ENCODE results near the gene COMMD7. TPM values are rescaled to one million over a fixed set of nuclear protein-coding genes. Genes with fewer than 3 reads are reported as not detected.
"Not testable (repeated sequence)": the region's sequence is repeated elsewhere in the genome, so short reads cannot be mapped to it uniquely, and the experiment has no call there.

COMMD7 gene
- total RNA-seq, 1 donor from 2014 or later = 72.3 TPM

DNA sequence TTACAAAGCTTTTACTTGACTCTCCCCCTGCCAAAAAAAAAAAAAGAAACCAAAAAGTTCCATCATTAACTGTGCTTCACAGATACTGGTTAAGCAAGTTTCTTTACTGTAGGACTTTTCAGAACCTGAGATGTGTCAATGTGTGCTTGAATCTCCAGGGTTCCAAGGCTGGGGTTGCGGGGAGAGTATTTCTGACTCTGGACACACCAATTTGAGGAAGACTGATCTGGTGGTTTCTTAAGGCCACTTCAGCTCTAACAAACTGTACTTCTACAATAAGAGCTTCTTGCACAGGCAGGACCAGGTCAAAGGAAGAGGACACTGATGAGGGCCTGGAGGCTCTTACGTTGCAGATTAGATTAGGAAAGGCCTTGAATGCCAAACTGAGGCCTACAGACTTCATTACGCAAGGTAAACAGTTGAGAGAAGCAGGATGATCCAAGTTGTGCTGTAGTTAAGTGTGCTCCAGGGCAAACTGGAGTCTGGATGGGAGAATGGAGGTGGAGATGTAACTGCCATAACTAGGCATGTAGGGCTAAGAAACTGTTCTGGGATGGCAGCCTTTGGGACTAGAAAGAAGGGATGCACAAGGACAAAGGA is 24.4 kb downstream of the COMMD7 start:
- Mint-ChIP-seq H3K4me1 (ENCODE audit: unreplicated experiment) (peaks cover 7% of the 10 kb centered on the region), H3K27ac (peak overlapping the region; percentile 74), H3K4me3 (peak overlapping the region; percentile 5), H3K9me3 (no peaks in the 10 kb centered on the region), H3K27me3 (no peaks in the 10 kb centered on the region), H3K36me3 (peaks cover 23% of the 10 kb centered on the region)
- TF ChIP-seq, protein P1, sequence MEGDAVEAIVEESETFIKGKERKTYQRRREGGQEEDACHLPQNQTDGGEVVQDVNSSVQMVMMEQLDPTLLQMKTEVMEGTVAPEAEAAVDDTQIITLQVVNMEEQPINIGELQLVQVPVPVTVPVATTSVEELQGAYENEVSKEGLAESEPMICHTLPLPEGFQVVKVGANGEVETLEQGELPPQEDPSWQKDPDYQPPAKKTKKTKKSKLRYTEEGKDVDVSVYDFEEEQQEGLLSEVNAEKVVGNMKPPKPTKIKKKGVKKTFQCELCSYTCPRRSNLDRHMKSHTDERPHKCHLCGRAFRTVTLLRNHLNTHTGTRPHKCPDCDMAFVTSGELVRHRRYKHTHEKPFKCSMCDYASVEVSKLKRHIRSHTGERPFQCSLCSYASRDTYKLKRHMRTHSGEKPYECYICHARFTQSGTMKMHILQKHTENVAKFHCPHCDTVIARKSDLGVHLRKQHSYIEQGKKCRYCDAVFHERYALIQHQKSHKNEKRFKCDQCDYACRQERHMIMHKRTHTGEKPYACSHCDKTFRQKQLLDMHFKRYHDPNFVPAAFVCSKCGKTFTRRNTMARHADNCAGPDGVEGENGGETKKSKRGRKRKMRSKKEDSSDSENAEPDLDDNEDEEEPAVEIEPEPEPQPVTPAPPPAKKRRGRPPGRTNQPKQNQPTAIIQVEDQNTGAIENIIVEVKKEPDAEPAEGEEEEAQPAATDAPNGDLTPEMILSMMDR (conservative IDR thresholded peaks at IDR 0.05) = no peak
- DNase-seq (ENCODE audit: extremely low spot score, unreplicated experiment) = no peak

DNA sequence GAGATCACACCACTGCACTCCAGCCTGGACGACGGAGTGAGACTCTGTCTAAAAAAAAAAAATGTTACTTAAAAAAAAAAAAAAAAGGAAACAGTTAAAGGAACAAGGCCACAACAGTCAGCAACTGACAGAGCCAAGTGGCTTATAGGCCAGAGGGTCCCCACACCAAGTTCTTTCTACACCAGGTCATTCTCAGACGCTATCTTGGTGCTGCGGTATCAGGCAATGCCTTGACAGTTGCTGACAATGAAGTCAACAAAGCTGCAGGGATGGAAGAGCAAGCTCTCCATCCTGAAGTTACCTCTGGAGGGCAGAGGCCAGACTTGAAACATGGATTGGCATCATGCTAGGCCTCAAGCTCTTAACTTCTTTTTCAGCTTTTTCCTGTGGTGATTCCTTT is 31.9 kb downstream of the COMMD7 start:
- H3K9me3 Mint-ChIP-seq = no peaks in the 10 kb centered on the region
- DNase-seq (ENCODE audit: extremely low spot score, unreplicated experiment) = no peak
- H3K4me3 Mint-ChIP-seq = no peak overlapping the region
- no peak overlapping the region for H3K27ac Mint-ChIP-seq
- H3K4me1 Mint-ChIP-seq (ENCODE audit: unreplicated experiment) = peaks cover 14% of the 10 kb centered on the region
- no peaks in the 10 kb centered on the region for H3K27me3 Mint-ChIP-seq
- TF ChIP-seq, protein P1 (conservative IDR thresholded peaks at IDR 0.05) = no peak
- peaks cover 25% of the 10 kb centered on the region for H3K36me3 Mint-ChIP-seq

DNA sequence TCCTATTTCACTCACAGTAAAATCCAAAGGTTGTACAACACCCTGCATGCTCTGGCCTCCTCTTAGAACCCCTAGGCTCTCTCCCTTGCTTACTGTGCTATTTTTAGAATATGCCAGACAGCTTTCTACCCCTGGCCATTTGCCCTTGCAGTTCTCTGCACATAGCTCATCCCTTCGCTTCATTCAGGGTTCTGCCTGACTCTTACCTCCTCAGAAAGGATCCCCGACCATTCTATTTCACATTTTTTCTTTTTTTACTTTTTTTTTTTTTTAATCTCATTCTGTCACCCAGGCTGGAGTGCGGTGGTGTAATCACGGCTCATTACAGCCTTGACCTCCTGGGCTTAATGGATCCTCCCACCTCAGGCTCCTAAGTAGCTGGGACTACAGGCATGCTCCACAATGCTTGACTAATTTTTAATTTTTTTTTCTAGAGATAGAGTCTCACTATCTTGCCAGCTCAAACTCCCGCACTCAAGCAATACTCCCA is 33.6 kb downstream of the COMMD7 start:
- TF ChIP-seq, protein P1 (conservative IDR thresholded peaks at IDR 0.05) = no peak
- Mint-ChIP-seq H3K27me3 (no peaks in the 10 kb centered on the region), H3K4me3 (peak overlapping the region; percentile 42), H3K36me3 (peaks cover 24% of the 10 kb centered on the region), H3K9me3 (no peaks in the 10 kb centered on the region), H3K27ac (peak overlapping the region; percentile 80), H3K4me1 (ENCODE audit: unreplicated experiment) (peaks cover 14% of the 10 kb centered on the region)
- no peak for DNase-seq (ENCODE audit: extremely low spot score, unreplicated experiment)

DNA sequence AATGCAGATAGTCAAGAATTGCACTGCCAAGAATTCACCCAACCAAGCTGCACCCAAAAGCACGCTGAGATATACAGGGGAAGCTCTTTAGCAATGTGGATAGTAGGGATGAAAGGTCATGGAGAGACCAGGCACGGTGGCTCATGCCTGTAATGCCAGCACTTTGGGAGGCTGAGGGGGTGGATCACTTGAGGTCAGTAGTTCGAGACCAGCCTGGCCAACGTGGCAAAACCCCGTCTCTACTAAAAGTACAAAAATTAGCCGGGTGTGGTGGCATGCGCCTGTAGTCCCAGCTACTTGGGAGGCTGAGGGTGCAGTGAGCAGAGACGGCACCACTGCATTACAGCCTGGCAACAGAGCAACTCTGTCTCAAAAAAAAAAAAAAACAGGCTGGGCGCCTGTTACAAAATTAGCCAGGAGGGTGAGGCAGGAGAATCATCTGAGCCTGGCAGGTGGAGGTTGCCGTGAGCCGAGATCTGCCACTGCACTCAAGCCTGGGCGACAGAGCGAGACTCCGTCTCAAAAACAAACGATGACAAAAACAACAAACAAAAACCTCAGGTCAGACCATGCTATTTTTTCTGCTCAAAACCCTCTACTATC is 34.1 kb downstream of the COMMD7 start:
- Mint-ChIP-seq H3K36me3 (peaks cover 28% of the 10 kb centered on the region), H3K27ac (peak overlapping the region; percentile 80), H3K4me3 (peak overlapping the region; percentile 42), H3K4me1 (ENCODE audit: unreplicated experiment) (peaks cover 14% of the 10 kb centered on the region)
- H3K9me3 Mint-ChIP-seq; DNase-seq (ENCODE audit: extremely low spot score, unreplicated experiment); H3K27me3 Mint-ChIP-seq: not testable (repeated sequence)

DNA sequence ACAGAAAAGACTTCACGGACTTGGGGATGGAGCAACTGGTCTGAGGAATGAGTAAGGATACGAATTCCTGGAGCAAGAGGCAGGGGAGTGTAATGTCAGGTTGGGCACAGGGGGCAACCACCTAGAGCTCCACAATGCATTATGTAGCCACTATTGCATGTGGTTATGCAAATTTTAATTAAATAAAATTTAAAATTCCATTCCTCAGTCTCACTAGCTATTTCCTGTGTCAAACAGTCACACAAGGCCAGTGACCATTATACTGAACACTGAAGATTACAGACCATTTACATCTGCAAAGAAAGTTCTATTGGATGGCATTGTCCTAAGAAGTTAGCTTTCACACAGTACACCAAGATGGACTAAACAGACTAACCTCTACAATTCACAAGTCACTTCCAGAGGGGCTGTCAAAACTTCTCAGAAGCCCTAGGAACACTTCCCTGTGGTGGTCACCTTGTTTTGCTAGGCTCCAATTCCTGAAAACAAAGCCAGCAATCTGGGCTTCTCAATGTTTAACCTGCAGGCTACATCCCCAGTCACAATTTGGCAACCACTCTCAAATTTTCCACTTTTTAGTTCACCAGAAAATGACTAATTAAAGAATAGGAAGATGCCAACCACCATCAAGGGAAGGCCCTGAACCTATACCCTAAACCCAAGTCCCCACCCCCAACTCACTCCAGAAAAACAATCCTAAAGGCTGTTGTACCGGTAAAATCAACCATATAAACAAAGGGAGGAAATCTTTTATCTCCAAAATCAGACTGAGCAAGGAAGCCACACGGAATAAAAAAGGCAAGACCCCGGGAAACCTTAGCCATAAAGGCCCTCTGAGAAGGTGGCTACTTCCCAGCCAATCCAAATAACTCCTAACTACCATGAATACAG is 35.3 kb downstream of the COMMD7 start:
- Mint-ChIP-seq H3K9me3 (no peaks in the 10 kb centered on the region), H3K4me1 (ENCODE audit: unreplicated experiment) (peaks cover 14% of the 10 kb centered on the region), H3K27ac (no peak overlapping the region), H3K36me3 (peaks cover 28% of the 10 kb centered on the region), H3K4me3 (no peak overlapping the region), H3K27me3 (no peaks in the 10 kb centered on the region)
- TF ChIP-seq, protein P1 (conservative IDR thresholded peaks at IDR 0.05) = no peak
- no peak for DNase-seq (ENCODE audit: extremely low spot score, unreplicated experiment)

All from type B pancreatic cell (in vitro differentiated cells).